Measurements from ENCODE around the gene SETD7.
"Not testable (repeated sequence)": the region's sequence is repeated elsewhere in the genome, so short reads cannot be mapped to it uniquely, and the experiment has no call there.

SETD7 gene

GRCh38 chr4:139450586-139450985 lies 105.4 kb downstream of the SETD7 start:
- no peak for DNase-seq
- no peak overlapping the region for H3K27ac ChIP-seq
- H3K27me3 ChIP-seq: no peaks in the 10 kb centered on the region
- H3K36me3 ChIP-seq: no peaks in the 10 kb centered on the region
- TF ChIP-seq, protein P1, sequence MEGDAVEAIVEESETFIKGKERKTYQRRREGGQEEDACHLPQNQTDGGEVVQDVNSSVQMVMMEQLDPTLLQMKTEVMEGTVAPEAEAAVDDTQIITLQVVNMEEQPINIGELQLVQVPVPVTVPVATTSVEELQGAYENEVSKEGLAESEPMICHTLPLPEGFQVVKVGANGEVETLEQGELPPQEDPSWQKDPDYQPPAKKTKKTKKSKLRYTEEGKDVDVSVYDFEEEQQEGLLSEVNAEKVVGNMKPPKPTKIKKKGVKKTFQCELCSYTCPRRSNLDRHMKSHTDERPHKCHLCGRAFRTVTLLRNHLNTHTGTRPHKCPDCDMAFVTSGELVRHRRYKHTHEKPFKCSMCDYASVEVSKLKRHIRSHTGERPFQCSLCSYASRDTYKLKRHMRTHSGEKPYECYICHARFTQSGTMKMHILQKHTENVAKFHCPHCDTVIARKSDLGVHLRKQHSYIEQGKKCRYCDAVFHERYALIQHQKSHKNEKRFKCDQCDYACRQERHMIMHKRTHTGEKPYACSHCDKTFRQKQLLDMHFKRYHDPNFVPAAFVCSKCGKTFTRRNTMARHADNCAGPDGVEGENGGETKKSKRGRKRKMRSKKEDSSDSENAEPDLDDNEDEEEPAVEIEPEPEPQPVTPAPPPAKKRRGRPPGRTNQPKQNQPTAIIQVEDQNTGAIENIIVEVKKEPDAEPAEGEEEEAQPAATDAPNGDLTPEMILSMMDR (IDR thresholded peaks at IDR 0.05): no peak
- intact Hi-C loops (cut with DNase I; ENCODE audit: low total_unique reads): loop anchor here (5.0 kb wide), 1 partner anchor 107 kb away; the partner anchor contains the start of gene SETD7
- peaks cover 0 to 19% (median 5%) of the 10 kb centered on the region in 4 donors for H3K4me1 ChIP-seq
- no peaks in the 10 kb centered on the region for H3K9me3 ChIP-seq
- H3K4me3 ChIP-seq: no peak overlapping the region

DNA sequence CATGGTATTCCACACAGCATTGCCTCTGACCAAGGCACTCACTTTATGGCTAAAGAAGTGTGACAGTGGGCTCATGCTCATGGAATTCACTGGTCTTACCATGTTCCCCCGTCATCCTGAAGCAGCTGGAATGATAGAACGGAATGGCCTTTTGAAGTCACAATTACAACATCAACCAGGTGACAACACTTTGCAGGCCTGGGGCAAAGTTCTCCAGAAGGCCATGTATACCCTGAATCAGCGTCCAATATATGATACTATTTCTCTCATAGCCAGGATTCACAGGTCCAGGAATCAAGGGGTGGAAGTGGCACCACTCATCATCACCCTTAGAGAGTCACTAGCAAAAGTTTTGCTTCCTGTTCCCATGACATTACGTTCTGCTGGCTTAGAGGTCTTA lies 108.9 kb downstream of the SETD7 start:
- H3K27ac ChIP-seq; H3K4me3 ChIP-seq; DNase-seq; H3K36me3 ChIP-seq; H3K9me3 ChIP-seq; intact Hi-C loops (cut with DNase I; ENCODE audit: low total_unique reads); H3K4me1 ChIP-seq; H3K27me3 ChIP-seq: not testable (repeated sequence)
